PFSK-1 (cell line): ENCODE data around the gene METTL25.

ENCODE experiments used
- FOXP2 ChIP-seq: optimal IDR thresholded peaks from 2 replicates; pipeline ENCODE3; 2011; ENCODE audit warnings: borderline replicate concordance, control low read depth, inconsistent platforms; ENCODE audit not compliant: insufficient read depth; ENCODE audit errors: extremely low read length, extremely low read depth
- POLR2AphosphoS5 ChIP-seq: IDR thresholded peaks from 2 replicates; pipeline ENCODE4 v1.6.1; 2012; ENCODE audit warnings: low read depth, mild to moderate bottlenecking, control low read depth, low read length, moderate library complexity
- REST ChIP-seq, 2 experiments: IDR thresholded peaks; 2 replicates each; pipeline versions ENCODE4 v1.6.1 to v1.8.0; 2011 to 2012; ENCODE audit warnings: low read depth in 2 of 2, low read length in 2 of 2, control low read depth in 1 of 2, inconsistent platforms in 1 of 2, mild to moderate bottlenecking in 1 of 2, moderate library complexity in 1 of 2; ENCODE audit not compliant: insufficient read depth in 1 of 2
- SIN3A ChIP-seq: IDR thresholded peaks from 2 replicates; pipeline ENCODE4 v1.6.1; 2012; ENCODE audit warnings: mild to moderate bottlenecking, low read length, moderate library complexity, borderline replicate concordance; ENCODE audit not compliant: insufficient read depth
- TAF1 ChIP-seq: IDR thresholded peaks from 2 replicates; pipeline ENCODE4 v1.6.1; 2012; ENCODE audit warnings: low read length, control low read depth, borderline replicate concordance; ENCODE audit not compliant: insufficient read depth

The METTL25 gene

GRCh38 chr12:82470906-82471512, 112.7 kb downstream of the METTL25 start:
- TF ChIP-seq SIN3A (no peak), TAF1 (no peak)

GRCh38 chr12:82473111-82473754, 114.9 kb downstream of the METTL25 start:
- TF ChIP-seq POLR2AphosphoS5 (no peak), FOXP2 (no peak), SIN3A (no peak), REST (IDR thresholded peaks at IDR 0.05; ENCODE audit: insufficient read depth in 1 of 2, low read depth in 2 of 2, low read length in 2 of 2) (no peak), TAF1 (no peak)

- TF ChIP-seq TAF1 = no peak
- no peak for TF ChIP-seq POLR2AphosphoS5
- TF ChIP-seq FOXP2 = no peak
Measured at GRCh38 chr12:82474181-82474797, 116.0 kb downstream of the METTL25 start.

GRCh38 chr12:82474798-82475184, 116.5 kb downstream of the METTL25 start:
- TF ChIP-seq POLR2AphosphoS5 = no peak
- no peak for TF ChIP-seq FOXP2
- TF ChIP-seq SIN3A = no peak
- no peak for TF ChIP-seq REST (IDR thresholded peaks at IDR 0.05; ENCODE audit: insufficient read depth in 1 of 2, low read depth in 2 of 2, low read length in 2 of 2)
- TF ChIP-seq TAF1 = no peak

- TF ChIP-seq SIN3A = no peak
- no peak for TF ChIP-seq POLR2AphosphoS5
- no peak for TF ChIP-seq TAF1
- TF ChIP-seq FOXP2 = no peak
- TF ChIP-seq REST (IDR thresholded peaks at IDR 0.05; ENCODE audit: insufficient read depth in 1 of 2, low read depth in 2 of 2, low read length in 2 of 2) = no peak
Measured at GRCh38 chr12:82475211-82475610, 116.9 kb downstream of the METTL25 start.

- TF ChIP-seq FOXP2 (no peak), POLR2AphosphoS5 (no peak), SIN3A (no peak), REST (IDR thresholded peaks at IDR 0.05; ENCODE audit: insufficient read depth in 1 of 2, low read depth in 2 of 2, low read length in 2 of 2) (no peak), TAF1 (no peak)
Measured at GRCh38 chr12:82476511-82476910, 118.2 kb downstream of the METTL25 start.
